ENCODE results near the gene ICE1.
"Not testable (repeated sequence)": the region's sequence is repeated elsewhere in the genome, so short reads cannot be mapped to it uniquely, and the experiment has no call there.

Gene ICE1

DNA sequence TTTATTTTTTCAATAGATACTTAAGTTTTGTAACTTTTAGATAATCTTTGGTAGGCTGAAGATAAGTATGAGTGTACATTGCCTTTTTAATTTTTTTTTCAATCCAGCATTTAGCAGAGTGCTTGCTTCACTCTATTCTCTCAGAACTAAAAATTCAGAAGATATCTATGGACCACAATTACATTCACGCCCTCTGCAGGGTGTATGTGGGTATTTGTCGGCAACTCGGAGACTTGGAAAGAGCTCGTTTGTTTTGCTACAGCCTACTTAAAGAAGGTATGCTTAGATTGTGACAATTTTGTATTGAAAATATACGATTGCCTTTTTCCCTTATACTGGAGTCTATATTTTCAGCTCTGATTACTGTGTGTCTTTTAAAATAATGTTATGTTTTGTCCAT, 43.8 kb downstream of the ICE1 start:
- TF ChIP-seq, protein P1, sequence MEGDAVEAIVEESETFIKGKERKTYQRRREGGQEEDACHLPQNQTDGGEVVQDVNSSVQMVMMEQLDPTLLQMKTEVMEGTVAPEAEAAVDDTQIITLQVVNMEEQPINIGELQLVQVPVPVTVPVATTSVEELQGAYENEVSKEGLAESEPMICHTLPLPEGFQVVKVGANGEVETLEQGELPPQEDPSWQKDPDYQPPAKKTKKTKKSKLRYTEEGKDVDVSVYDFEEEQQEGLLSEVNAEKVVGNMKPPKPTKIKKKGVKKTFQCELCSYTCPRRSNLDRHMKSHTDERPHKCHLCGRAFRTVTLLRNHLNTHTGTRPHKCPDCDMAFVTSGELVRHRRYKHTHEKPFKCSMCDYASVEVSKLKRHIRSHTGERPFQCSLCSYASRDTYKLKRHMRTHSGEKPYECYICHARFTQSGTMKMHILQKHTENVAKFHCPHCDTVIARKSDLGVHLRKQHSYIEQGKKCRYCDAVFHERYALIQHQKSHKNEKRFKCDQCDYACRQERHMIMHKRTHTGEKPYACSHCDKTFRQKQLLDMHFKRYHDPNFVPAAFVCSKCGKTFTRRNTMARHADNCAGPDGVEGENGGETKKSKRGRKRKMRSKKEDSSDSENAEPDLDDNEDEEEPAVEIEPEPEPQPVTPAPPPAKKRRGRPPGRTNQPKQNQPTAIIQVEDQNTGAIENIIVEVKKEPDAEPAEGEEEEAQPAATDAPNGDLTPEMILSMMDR (IDR thresholded peaks at IDR 0.05; ENCODE audit: borderline replicate concordance, insufficient read depth, low read depth, low read length), result no peak
- H3K4me3 ChIP-seq (ENCODE audit: low read depth, low read length), result no peak overlapping the region

DNA sequence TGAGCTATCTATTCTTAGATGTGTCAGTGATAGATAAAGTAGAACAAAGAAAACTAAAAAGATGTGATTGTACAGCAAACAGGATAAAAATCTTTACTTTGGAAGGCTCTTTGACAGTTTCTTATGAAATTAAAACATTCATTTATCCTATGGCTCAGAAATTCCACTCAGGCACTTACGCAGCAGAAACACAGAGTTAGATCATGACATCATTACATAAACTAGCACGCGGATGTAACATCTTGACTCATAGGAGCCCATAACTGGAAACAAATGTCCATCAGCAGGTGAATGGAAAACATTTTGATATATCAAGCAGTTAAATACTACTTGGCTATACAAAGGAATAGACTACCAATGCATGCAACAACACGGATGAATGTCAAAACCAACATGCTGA, 45.3 kb downstream of the ICE1 start:
- H3K4me3 ChIP-seq (ENCODE audit: low read depth, low read length), result no peak overlapping the region
- TF ChIP-seq, protein P1 (IDR thresholded peaks at IDR 0.05; ENCODE audit: borderline replicate concordance, insufficient read depth, low read depth, low read length), result no peak

DNA sequence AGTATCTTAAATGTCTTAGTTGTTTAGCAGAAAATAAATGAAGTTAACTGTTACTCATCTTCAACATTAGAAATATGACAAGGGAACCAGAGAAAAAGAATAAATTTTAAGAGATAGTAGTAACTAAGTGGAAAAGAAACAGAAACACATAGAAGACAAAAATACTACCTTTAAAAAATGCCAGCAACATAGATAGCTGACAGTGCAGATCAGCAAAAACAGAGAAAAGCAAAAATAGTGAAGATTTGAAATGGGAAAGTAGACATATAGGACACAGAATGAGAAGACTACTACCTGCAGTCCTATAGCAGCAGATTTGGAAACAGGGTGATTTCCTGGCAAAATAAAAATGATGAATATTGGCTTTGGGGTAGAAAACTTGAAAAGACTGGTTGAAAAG, 48.5 kb downstream of the ICE1 start:
- TF ChIP-seq, protein P1 (IDR thresholded peaks at IDR 0.05; ENCODE audit: borderline replicate concordance, insufficient read depth, low read depth, low read length), result no peak
- H3K4me3 ChIP-seq (ENCODE audit: low read depth, low read length), result no peak overlapping the region

DNA sequence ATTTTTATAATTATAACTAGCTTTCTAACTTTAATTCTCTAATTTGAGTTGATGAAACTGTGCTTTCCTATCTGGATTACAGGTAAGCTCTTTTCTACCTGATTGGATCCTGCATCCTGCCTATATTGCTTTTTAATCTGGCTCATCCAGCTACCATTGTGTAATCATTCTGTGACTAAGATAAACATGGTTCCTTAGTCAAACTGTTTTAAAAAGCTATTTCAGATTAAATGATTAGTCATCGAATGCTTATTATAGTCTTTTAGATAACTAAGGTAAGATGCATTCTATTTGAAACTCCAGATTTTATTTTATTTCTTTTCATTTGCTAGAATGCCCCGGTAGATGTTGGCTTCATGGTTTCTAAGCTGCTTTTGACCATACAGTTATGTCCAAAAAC, 50.7 kb downstream of the ICE1 start:
- H3K4me3 ChIP-seq (ENCODE audit: low read depth, low read length), result no peak overlapping the region
- TF ChIP-seq, protein P1 (IDR thresholded peaks at IDR 0.05; ENCODE audit: borderline replicate concordance, insufficient read depth, low read depth, low read length), result no peak

DNA sequence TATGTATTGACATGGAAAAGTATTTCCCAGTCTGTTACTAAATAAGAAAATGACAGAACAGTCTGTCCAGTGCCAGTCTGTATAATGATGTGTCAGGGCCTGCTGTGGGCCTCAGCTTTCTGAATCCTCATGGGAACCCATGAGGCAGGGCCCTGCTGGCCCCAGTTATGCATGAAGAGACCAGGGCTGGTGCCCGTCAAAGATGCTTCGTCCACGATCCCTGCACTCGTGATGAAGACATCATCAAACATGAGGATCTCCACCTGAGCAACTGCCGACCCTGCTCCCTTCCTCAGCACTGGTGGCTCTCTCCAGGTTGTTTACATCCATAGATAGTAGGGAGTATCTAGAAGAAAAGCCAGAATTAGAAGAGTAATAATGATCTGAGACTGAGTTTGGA, 52.5 kb downstream of the ICE1 start:
- TF ChIP-seq, protein P1 (IDR thresholded peaks at IDR 0.05; ENCODE audit: borderline replicate concordance, insufficient read depth, low read depth, low read length), result no peak
- no peak overlapping the region for H3K4me3 ChIP-seq (ENCODE audit: low read depth, low read length)

DNA sequence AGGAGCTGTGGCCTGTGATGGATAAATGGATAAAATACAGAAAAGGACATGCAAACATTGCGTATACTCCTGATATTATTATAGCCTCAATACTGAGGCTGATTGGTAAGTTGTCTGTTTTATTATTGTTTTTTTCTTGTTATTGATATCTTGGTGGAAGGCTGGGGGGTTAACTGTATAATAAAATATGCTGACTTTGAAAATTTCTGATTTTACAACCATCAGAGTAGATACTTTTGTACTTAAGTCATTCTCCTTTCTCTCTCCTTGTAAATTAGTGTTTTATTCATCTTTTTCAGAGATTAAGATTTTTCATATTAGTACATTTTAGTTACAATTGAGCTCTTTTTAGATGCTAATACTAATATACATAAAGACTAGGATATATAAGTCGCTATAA, 53.5 kb downstream of the ICE1 start:
- TF ChIP-seq, protein P1 (IDR thresholded peaks at IDR 0.05; ENCODE audit: borderline replicate concordance, insufficient read depth, low read depth, low read length), result no peak
- H3K4me3 ChIP-seq (ENCODE audit: low read depth, low read length), result no peak overlapping the region

DNA sequence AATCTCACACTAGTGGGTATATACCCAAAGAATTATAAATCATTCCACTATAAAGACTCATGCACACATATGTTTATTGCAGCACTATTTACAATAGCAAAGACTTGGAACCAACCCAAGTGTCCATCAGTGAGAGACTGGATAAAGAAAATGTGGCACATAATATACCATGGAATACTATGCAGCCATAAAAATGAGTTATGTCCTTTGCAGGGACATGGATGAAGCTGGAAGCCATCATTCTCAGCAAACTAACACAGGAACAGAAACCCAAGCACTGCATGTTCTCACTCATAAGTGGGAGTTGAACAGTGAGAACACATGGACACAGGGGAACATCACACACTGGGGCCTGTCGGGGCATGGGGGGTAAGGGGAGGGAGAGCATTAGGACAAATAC, 57.1 kb downstream of the ICE1 start:
- not testable (repeated sequence) for H3K4me3 ChIP-seq (ENCODE audit: low read depth, low read length)

DNA sequence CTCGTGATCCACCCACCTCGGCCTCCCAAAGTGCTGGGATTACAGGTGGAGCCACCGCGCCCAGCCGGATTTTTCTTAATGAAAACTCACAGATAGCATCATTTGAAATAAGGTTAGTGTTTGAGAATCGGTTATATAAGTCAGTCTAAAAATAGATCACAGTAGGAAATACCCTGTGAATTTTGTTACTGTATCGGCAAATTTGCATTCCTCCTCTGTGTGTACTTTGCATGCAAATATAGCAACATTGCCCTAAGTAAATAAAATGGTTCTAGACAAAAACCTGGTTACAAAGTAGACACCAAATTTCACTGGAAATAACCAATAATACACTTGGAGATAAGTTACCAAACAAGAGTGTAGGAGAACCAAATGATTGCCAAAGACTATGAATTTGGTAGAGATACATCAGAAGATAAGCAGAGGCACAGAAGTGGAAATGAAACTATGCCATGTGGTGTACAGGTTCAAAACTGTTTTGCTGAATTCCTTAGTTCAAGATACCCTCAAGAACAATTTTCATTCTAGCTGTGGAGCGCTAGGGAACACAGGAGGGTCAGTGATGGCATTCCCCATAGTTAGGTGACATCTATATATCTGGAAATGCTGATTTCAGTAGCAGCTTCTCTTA, 58.1 kb downstream of the ICE1 start:
- TF ChIP-seq, protein P1 (IDR thresholded peaks at IDR 0.05; ENCODE audit: borderline replicate concordance, insufficient read depth, low read depth, low read length), result no peak
- H3K4me3 ChIP-seq (ENCODE audit: low read depth, low read length), result no peak overlapping the region

Measured in GM12875 (cell line).